D341Med (cell line): ENCODE measurements around the gene NRP2.

Experiments
- DNase-seq: peaks from one replicate; pipeline ENCODE4 v3.0.0; 2012; ENCODE audit warnings: low spot score

The NRP2 gene

DNA sequence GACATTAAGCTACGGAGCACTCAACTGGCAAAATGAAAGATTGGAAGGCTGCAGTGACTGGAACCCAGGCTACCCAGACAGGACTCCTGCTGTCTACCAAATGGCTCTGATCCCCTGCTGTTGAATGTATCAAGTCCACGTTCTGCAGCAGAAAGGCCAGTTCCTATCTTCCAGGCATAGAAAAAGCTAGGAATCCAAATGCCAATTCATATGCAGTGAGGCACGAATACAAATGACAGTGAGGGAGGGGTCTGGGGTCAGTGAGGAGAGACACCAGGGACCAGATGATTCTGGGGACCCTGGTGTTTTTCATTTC is 5.3 kb downstream of the NRP2 start:
- DNase-seq, result no peak

DNA sequence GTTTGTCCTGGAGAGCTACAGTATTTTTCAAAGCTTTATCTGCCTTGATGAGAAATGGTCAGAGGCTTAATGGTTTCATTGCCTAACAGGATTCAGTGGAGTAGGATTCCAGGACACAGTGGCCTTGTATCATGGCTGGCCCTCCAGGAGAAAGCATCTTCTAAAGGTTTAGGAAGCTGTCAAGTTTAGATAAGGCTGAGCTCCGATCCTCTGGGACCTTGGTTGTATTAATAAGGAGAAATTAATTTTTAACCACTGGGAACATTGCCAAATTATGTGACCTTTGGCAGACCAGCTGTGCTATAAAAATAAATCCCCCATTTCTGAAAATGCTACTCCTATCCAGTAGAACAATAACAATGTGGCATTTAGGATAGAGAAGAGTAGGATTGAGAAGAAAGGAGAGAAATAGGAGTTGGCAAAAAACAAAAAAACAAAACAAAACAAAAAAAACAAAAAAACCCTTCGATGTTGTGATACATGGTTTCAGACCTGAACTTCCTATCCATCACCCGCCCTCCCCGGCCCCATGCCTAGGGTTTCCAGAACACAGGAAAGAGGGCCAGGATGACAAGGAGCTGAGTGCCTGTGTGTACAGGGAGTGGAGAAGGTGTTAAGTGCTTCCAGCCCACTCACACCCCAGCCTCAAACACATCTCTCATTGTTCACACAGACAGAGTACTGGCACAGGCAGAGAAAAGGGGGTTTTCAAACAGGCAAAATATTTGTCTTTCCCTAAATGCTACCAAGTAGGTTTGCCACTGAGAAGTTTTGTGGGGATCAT is 6.3 kb downstream of the NRP2 start:
- no peak for DNase-seq

DNA sequence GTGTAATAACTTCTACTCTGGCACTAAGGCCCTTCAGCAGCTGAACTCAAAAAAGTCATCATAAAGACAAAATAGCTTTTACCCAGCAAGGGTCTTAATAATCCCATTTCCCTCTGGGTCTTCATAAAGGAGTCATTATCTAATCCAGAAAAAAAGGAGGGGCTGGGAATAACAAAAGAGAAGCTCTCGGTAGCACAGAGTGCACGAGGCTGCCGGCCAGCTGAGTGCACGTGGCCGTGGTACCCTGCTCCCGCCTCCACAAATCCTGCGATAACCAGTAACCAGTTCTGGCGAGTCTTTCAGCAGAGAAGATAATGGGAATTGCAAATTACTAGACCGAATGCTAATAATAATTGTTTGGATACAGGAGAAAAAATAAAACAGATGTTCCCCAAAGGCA is 7.5 kb downstream of the NRP2 start:
- DNase-seq, result no peak

DNA sequence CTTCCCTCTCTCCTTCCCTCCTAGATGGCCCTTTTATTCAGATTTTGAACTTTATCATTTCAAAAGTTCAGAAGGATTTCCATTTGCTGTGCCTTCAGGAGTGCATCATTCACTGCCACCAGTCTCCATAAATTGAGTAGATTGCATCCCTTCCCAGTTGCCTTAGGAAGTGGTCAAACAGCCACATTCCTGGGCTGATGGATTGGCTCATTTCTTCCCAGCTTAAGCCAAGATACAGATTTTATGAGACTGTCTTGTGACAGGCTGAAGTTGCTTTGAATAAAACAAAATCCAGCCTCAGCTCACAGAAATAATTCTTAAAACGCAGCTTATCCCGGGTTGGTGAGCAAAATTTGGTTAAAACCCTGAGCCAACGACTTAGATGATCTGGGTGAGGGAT is 9.8 kb downstream of the NRP2 start:
- DNase-seq, result no peak

DNA sequence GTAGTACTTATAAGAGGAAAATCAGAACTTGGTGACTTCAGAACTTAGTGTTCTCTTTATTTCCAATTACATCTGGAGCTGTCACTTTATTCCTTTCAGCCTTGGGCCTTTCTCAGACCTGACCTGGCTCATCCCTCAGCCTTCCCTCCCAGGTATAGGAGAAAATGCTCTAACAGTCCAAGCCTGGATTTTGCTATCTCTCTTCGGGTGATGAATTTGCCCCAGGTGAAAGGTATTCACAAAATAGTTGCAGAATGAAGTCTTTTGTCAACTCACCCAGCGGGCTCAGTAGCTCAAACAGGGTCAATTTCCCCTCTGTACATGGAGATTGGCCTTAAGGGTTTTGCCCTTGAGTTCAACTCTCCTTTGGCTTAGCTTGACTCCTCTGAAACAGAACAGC is 12.0 kb downstream of the NRP2 start:
- DNase-seq, result no peak

DNA sequence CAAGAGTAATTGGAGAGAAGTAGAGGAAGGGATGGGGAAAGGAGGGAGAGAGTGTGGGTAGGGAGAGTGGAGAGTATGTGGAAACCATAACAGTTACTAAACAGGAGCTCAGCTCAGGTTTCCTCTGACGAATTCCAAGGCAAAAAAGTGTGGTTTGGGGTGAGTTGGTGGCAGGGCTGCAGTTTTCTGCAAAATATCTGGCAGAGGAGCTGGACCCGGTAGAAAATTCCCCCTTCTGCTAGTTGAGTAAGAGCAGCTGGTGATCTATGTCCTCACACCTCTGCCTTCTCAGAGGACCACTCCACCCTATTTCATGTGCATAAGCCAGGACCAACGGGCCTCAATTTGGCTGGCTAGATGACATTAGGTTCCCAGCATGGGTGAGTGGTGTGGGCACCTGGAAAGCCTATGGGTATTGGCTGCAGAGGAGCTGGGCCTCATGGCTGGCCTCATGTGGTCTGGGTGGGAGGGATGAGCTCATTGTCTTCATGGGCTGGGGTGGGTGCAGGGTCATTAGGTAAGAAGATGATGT is 13.2 kb downstream of the NRP2 start:
- no peak for DNase-seq

DNA sequence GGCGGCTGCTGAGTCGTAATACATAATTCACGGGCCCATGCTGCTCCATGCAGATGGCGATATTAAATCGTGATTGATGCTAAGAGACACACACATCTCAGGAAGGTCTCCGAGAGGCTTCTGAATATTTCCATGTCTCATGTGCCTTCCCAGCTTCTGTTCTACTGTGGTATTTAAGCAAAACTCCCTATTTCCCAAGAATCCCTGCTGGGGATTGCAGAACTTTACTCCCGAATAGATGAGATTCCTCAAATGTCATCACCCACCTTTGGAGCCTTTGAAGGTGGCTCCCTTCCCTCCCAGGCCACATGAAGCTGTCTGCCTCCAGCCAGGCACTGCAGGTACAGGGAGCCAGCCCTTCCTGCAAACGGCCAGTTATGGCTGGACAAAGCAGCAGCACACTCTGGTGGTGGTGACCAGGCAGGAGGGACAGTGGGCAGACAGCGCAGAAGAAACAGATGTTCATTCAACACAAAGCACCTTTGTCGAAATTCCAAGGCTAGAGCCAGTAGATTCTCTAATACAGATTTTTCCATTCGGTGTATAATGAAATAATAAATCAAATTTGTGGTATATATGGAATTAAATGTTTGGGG is 14.1 kb downstream of the NRP2 start:
- no peak for DNase-seq

DNA sequence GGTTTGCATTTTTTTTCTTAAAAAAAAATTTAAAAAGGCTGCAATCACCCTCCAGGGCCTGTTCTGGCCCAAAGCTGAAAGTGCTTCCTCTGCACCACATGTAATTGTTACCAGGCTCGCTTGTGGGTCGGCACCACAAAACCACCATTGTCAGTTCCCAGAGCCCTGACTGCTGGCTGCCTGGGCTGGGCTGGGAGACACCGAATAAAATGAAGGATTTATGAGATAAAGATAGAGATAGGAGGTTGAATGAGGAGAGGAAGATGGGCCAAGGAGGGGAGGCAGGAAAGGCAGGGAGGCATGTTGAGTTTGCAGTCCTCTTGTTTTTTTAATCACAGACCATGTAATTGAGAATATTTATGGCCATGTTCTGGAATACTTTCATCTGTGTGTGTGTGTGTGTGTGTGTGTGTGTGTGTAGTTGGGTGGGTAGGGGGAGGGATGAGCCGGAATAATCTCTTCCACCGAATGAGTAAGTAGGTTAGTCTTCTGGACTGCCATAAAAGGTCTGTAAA is 14.7 kb downstream of the NRP2 start:
- DNase-seq, result no peak

DNA sequence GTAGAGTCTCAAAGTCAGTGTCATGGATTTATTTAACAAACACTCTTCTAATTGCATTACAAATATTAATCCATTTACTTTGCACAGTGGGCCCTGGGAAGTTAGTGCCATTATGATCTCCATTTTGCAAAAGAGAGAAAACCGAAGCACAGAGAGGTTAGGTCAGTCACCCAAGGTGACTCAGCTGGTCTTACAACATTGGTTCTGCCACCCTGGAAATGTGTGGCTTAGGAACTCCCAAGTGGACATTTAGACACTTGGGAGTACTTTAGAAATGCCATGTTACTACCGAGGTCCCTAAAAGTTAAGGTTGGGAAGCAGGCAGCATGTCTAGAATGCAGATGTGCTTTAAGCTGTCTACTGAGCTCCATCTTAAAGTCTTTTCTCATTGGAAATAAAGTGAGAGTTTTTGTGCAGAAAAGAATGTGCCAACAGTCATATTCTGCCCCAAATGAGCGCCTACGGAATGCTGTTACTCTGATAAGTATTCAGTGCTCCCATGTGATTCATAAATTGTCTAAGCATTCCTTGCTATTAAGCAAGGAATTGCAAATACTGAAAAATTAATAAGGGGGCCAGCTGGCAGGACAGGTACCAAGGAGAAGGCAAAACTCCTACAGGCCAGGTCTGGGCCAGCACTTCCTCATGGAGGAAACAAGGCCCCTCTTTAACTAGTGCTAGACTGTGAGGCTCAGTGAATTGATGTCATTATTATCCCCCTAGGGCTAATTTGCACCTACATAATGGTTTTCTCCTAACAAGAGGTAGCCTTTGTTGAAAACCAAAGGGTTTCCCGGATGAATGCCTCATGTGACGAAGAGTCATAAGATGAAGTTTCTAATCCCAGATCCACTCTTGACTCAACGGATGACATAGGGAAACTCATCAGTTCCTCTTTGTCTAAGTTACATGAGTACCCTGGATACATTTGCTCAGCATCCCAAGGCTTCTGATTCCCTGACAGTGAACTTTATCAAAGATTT is 16.3 kb downstream of the NRP2 start:
- DNase-seq, result no peak

DNA sequence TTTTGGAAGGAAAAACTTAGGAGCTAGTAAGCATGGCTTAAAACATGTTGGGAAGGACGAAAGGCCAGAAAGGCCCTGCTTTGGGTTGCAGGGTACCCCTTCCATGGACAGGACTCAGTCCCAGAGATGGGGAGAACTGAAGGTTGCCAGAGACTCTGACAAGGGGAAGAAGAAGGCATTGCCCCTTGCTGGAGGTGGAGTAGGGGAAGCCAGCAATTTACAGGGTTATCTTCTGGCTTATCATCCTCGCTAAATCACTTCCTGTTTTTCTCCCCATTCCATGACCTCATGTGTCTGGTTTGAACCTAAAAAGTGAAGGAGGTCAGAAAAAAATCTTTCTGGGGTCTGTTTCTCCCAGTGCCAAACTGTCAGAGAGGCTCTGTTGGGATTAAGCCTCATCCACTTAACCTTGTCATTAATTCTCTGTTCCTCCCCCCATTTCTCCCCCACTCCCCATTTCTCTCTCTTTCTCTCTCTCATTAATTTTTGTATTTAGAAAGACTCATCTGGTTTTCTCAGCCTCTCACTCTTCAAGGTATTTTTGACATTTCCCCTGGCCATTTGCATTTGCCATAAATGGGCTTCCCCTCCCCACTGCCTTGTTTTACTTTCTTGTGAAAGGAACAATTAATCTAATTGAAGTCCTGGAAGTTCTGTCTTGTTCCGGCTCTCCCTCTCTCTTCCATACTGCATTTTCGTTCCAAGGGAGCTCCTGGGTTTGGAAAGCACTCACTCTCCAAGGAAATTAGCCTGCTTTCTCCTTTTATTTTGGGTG is 17.4 kb downstream of the NRP2 start:
- no peak for DNase-seq

DNA sequence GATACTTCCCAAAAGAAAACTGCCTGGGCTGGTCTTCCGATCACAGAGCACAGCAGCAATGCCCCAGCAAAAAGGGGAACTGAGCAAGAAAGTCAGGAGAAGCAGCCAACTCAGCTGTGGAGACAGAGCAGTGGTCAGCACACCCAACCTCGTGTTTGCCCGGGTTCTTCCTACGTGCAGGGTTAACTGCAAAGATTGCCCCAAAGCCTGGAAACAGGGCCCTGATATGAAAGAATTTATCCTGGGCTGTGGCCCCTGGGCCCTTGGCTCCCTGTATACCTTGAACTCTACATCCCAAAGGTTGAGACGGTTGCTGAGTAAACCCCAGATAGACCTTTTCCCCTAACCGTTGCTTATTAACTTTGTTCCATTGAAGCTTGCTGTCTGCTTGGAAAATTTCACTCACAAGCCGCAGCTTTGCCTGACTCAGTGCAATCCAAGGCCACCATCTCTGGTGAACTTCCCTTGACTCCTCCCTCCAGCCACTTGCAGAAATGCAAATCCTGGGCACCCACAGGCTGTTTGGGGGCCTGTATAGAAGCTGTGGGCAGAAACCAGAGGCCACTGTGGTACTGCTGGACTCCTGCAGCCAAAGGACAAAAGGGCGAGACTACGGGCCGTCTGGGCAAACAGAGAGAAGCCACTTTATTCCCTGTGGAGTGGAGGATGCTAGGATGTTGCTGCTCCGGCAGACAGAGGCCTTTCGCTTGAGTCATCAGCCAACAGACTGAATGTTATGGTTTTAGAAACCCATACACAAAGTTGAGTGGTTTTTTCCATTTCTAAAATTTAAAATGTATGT is 18.2 kb downstream of the NRP2 start:
- no peak for DNase-seq

DNA sequence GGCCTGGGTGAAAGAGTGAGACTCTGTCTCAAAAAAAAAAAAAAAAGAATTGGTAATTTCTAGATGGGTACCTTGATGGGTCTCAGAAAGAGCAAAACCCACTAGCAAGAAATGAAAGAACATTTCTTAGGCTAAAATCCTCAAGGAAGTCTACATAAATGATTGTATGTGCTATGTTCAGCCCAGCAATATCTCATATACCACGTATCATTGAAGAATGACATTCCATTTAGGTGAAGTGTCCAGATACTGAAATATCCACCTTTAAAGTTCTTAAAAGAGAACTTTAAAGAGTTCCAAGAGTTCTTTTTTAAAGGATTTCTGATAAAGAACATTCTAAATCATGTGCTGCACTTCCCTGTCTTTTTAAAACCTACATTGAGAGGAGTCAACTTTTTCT is 19.2 kb downstream of the NRP2 start:
- no peak for DNase-seq

DNA sequence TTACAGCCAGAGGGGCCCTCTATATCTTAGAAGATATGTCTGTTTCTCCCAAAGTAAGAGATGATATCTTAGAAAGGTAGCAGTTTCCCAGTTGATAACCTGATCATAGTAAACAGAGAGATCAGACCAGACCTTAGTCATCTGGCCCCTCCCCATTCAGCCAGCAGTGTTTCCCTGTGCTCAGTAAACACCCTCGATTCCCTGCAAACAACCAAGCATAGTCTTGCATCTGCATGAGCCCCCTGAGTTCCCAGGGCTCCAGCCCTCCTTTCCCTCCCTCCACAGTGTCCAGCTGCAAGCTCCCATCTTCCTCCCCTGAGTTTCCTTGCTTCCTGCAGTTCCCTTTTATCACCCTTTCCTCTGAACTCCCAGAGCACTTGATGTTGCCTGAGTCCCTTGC is 20.3 kb downstream of the NRP2 start:
- DNase-seq, result no peak

DNA sequence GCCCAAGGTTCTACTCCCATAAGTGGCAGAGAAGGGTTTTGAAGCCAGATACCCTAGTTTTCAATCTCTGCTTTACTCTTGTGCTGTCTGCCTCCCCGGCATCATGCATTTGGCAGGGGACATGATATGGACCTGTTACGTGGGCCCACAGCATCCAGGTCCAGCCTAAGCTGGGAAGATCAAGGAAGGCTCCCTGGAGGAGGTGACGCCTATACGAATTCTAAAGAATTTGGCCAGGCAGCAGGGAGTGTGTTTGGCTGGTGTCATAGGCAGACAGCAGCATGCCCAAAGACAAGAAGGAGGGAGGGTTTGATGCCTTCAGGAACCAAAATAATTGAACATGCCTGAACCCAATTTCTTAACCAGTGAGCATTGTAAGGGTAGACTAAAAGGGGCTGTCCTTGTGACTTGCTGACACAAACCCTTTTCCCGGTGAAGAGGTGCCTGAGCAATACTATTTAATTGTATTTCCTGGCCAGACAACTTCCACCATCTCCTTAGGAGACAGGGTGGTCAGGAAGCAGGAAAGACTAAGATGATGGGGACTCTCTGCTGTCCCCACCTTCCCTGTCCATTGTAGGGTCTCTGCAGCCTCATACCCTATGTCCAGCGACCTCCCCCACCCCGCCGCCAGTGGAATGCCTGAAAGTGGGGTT is 21.3 kb downstream of the NRP2 start:
- DNase-seq, result no peak

DNA sequence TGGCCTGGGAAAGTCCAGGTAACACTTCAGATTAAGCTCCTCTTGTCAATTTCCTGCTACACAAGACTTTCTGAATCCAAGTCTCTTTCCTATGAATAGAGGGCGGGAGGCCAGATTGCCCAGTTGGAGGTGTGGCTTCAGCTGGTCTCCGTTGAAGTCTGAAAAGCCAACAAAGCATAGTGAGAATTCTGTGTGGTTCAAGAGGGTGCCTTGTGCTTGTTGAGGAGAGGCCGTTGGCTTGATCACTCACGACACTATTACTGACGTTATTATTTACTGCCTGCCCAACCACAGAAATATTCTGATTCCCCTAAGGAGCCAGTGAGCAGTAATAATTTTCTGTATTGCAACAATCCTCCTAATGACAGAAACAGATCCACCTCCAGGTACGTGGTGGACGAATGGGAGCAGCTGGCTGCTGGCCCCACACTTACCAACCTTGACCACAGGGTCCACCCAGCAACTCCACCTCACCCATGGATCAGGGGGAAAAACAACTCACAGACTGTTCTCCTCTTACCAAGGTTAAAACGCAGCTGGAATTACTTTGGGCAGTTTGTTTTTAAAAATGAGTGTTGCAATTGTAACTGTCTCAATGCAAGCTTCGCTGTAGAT is 21.9 kb downstream of the NRP2 start:
- DNase-seq, result no peak

DNA sequence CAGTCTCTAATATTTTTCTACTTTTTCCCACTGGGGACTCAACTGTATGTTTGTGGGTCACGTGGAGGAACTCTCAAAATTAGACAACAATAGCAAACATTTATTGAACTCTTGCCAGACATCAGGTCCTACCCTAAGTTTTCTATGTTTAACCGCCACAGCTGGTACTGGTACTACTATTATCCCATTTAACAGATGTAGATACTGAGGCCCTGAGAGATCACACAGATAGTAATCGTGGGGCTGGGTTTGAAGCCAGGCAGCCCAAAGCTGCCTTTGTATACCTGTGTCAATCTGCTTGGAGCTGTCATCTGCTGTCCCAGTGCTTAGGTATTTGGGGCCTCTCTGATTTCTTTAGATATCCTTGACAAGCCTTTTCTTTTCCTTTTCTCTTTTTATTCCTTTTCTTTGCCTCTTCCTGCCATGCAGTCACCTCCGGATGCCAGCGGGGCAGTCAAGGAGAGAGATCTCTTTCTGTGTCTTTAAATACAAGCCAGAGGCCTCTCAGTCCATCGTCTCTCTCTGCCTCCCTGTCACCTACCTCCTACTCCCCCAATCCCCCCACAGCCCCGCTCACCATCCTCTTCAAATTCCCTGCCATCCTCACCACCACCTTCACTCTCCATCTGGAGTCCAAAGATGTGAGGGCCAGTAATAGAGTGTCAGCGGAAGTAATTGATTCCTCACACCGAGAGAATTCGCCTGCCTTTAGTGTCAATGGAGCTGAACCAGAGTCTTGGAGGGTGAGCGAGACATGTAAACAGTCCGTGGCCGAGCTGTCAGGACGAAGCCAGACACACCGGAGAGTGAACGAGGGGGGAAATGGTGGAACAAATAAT is 23.4 kb downstream of the NRP2 start:
- no peak for DNase-seq

DNA sequence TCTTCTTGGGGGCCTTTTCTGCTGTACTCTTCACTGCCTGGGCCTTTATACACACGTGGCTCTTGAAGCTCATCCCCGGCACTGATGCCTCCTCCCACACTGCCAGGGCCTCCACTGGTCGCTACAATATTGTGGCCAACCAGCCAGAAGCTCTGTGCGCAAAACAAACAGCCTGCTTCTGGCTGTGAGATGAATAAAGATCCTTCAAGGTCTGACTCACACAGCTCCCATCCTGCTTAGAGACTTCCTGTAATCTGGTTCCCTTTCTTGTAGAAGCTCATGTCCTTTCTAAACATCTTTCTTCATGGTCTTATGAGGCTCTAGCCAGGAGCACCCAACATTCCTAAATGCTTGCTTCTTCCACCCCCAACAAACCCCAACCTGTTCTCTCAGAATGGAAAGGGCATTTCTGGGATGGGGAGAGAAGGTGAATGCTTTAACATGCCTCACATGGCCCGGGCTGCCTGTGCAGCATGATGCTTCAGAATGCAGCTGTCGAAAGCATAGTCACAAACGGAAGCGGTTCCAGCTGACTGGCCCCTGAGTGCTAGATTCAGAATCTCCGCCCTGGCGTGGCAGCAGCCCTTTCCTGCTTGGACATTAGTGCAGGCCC is 24.6 kb downstream of the NRP2 start:
- DNase-seq, result no peak

DNA sequence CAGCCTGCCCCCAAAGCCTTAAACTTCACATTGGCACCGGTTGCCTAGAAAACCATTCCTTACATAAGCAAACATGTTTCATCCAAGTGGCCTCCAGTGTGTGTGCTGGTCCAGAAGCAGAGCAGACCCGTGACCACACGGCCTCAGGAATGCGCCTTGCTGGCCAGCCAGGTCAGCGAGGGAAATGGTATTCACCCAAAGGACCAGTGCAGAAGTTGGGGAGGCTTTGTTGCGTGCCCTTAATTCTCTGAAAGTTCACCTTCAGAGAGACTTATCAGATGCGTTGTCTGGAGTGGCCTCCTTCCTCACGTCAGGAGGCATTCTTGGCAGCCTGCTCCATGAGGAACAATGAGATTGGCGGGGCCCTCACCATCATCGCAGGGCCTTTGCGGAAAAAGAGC is 25.9 kb downstream of the NRP2 start:
- no peak for DNase-seq

DNA sequence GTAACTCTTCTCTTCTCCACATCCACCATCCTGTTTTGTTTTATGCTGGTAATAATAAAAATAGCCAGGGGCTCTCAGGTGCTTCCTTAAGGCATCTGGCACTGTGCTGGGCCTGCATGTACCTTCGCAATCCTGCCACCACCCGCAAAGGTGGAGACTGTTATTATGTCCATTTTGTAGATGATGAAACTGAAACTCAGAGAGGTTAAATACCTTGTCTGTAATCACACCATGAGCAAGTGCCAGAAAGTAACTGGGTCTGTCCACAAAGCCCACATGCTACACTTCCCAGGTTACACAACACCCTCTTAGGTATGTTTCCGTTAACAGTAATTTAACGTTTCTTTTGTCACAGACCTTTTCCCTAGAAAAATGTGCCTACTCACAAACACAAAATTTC is 27.0 kb downstream of the NRP2 start:
- DNase-seq, result no peak
